Stimulated activated naive B cell treated with anti-CD40 and anti-IgM and Interleukin-4, amounts not matched to agents 10 μg/mL and 1 μg/mL and 100 μg/mL, for 72 hours (primary cell): Measurements from ENCODE around the gene CAMK2D.

Experiments
- ATAC-seq, 2 donors: fragments of 150-1000 bp; cut with Tn5 transposase; replicated peaks; 2 replicates each; pipeline ENCODE4 v1.10.0; 2021; ENCODE audit warnings: moderate library complexity in 1 of 2
- DNase-seq: peaks from one replicate; pipeline ENCODE4 v3.0.0; 2021
- H3K27ac Mint-ChIP-seq: one replicate; pipeline ENCODE4 v1.8.0; 2022; ENCODE audit warnings: mild to moderate bottlenecking, mixed read lengths
- H3K27me3 Mint-ChIP-seq, 2 donors: one replicate each; pipeline ENCODE4 v1.8.0; 2022; ENCODE audit warnings: mixed read lengths in 2 of 2
- H3K36me3 Mint-ChIP-seq, 2 donors: one replicate each; pipeline ENCODE4 v1.8.0; 2022; ENCODE audit warnings: mixed read lengths in 2 of 2, mild to moderate bottlenecking in 1 of 2
- H3K4me1 Mint-ChIP-seq, 2 donors: one replicate each; pipeline ENCODE4 v1.8.0; 2022; ENCODE audit warnings: mixed read lengths in 2 of 2, mild to moderate bottlenecking in 1 of 2
- H3K4me3 Mint-ChIP-seq, 2 donors: one replicate each; pipeline ENCODE4 v1.8.0; 2022; ENCODE audit warnings: mild to moderate bottlenecking in 2 of 2, mixed read lengths in 2 of 2, moderate library complexity in 1 of 2
- H3K9me3 Mint-ChIP-seq, 2 donors: one replicate each; pipeline ENCODE4 v1.8.0; 2022; ENCODE audit warnings: mixed read lengths in 2 of 2, mild to moderate bottlenecking in 1 of 2

Gene CAMK2D

DNA sequence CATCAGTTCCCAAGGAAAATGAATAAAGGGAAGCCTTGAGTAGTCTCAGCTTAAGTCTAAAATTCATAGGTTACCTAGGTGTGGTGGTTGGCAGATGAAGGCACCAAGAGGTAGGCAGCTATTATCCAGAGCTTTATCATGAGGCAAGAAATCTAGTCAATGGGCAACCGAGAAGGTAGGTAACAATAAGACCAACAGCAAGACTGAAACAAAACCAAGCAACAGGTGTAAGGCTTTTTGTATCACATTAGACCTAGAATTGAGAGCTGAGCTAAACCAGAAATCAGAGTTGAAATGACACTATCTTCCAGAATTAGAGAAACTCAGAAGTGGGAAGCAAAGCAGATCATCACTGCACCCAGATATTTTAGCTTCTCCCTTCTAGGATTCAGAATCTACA lies 117.1 kb downstream of the CAMK2D start:
- H3K27ac Mint-ChIP-seq = peak overlapping the region; percentile 53
- H3K36me3 Mint-ChIP-seq = peaks cover 31 to 37% of the 10 kb centered on the region in 2 donors
- DNase-seq = no peak
- no peak overlapping the region for H3K4me3 Mint-ChIP-seq
- ATAC-seq = no peak
- H3K27me3 Mint-ChIP-seq = no peaks in the 10 kb centered on the region
- H3K4me1 Mint-ChIP-seq = peaks cover 39 to 78% of the 10 kb centered on the region in 2 donors
- H3K9me3 Mint-ChIP-seq = peaks cover 0 to 4% of the 10 kb centered on the region in 2 donors

GRCh38 chr4:113643505-113643904 lies 118.0 kb downstream of the CAMK2D start:
- ATAC-seq (no peak), DNase-seq (no peak)
- H3K36me3 Mint-ChIP-seq = peaks cover 25 to 31% of the 10 kb centered on the region in 2 donors
- no peaks in the 10 kb centered on the region for H3K27me3 Mint-ChIP-seq
- no peak overlapping the region for H3K4me3 Mint-ChIP-seq
- no peak overlapping the region for H3K27ac Mint-ChIP-seq
- H3K9me3 Mint-ChIP-seq = peaks cover 0 to 3% of the 10 kb centered on the region in 2 donors
- H3K4me1 Mint-ChIP-seq = peaks cover 43 to 79% of the 10 kb centered on the region in 2 donors

- peak overlapping the region; percentile 73 for H3K27ac Mint-ChIP-seq
- no peaks in the 10 kb centered on the region for H3K27me3 Mint-ChIP-seq
- no peak for DNase-seq
- H3K36me3 Mint-ChIP-seq = peaks cover 27 to 35% of the 10 kb centered on the region in 2 donors
- H3K4me1 Mint-ChIP-seq = peaks cover 52 to 85% of the 10 kb centered on the region in 2 donors
- peaks cover 8 to 9% of the 10 kb centered on the region in 2 donors for H3K9me3 Mint-ChIP-seq
- peak; percentile 66 to 69 for ATAC-seq
- peak overlapping the region in 1 of 2 donors; percentile 65 for H3K4me3 Mint-ChIP-seq
These were observed 120.5 kb downstream of the CAMK2D start for GRCh38 chr4:113641025-113641431.

DNA sequence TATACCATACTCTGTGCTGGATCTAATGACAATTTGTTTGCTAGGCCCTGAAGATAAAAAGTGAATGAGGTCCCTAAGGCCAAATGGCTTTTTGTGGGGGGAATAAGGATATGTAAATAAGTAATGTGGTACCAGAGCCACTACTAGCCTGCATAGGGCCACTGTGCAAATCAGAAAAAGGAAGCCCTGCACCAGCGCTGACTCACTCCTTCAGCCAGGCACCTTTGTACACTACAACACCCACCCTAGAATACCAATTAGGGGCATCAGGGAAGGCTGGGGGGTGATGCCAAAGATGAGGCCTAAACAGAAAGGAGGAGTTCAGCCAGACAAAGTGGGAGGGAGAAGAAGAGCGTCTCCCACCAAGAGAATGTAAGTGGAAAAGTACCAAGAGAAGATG lies 122.2 kb downstream of the CAMK2D start:
- Mint-ChIP-seq H3K4me1 (peaks cover 47 to 80% of the 10 kb centered on the region in 2 donors), H3K27me3 (no peaks in the 10 kb centered on the region), H3K36me3 (peaks cover 25 to 28% of the 10 kb centered on the region in 2 donors), H3K4me3 (peak overlapping the region; percentile 14 to 37), H3K9me3 (peaks cover 9 to 11% of the 10 kb centered on the region in 2 donors), H3K27ac (peak overlapping the region; percentile 22)
- DNase-seq = no peak
- ATAC-seq = peak; percentile 63 to 66

GRCh38 chr4:113638562-113638832 lies 123.0 kb downstream of the CAMK2D start:
- Mint-ChIP-seq H3K4me3 (no peak overlapping the region), H3K4me1 (peaks cover 47 to 77% of the 10 kb centered on the region in 2 donors), H3K27ac (no peak overlapping the region), H3K36me3 (peaks cover 22 to 25% of the 10 kb centered on the region in 2 donors), H3K27me3 (no peaks in the 10 kb centered on the region), H3K9me3 (peaks cover 8 to 11% of the 10 kb centered on the region in 2 donors)
- ATAC-seq = no peak
- no peak for DNase-seq

DNA sequence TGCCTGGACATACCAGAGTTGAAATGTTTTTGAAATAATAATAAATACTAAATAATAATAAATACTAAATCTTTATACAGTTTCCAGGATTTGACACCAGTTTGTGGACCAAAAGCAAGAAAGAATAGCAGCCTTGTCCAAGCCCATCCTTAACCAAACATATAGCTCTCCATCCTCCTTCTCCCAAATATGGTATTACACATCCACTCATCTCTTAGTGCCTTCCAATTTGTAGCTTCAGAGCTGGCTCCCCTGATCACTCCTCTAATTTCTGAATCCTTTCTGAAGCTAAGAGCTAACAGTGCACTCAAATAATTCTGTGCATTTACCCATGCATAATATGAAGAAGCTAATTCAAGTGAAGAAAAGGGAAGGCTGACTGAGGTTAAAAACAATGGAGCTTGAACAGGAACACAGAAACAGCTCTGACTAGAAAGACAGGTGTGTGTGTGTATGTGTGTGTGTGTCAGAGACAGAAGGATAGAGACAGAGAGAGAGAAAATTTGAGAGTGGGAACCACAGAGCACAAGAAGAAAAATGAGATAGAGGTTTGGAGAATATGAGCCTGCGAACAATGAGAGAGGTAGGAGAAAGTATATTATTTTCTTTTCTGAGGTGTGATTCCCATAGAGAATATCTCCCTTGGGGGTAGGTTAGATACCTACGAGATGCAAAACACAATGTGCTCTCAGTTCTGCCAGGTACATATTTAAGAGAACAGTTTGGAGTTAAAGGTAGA lies 123.5 kb downstream of the CAMK2D start:
- ATAC-seq = peak; percentile 26 to 27
- Mint-ChIP-seq H3K4me3 (peak overlapping the region; percentile 10 to 19), H3K27me3 (no peaks in the 10 kb centered on the region), H3K27ac (peak overlapping the region; percentile 37), H3K36me3 (peaks cover 22 to 25% of the 10 kb centered on the region in 2 donors), H3K9me3 (peaks cover 8 to 11% of the 10 kb centered on the region in 2 donors), H3K4me1 (peaks cover 46 to 76% of the 10 kb centered on the region in 2 donors)
- no peak for DNase-seq

GRCh38 chr4:113637363-113637762 lies 124.2 kb downstream of the CAMK2D start:
- Mint-ChIP-seq H3K27me3 (no peaks in the 10 kb centered on the region), H3K4me1 (peaks cover 46 to 73% of the 10 kb centered on the region in 2 donors), H3K36me3 (peaks cover 22 to 25% of the 10 kb centered on the region in 2 donors), H3K27ac (no peak overlapping the region), H3K4me3 (no peak overlapping the region), H3K9me3 (peaks cover 8 to 11% of the 10 kb centered on the region in 2 donors)
- DNase-seq (no peak), ATAC-seq (no peak)

DNA sequence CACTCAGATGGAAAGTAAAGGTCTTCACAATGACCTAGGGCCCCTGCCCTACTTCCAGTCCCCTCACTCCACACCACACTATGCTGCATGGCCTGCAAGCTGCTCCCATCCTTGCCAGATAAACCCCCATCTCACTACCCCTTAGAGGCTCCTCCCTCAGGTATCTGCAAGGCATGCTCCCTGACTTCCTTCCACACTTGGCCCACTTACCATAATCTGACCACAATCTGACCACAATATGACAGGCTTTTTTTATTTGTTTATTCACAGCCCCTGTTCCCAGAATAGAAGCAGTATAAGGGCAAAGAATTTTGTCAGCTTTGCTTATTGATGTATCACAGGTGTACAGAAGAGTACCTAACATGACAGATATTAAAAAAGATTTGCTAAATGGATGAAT lies 124.7 kb downstream of the CAMK2D start:
- DNase-seq = no peak

DNA sequence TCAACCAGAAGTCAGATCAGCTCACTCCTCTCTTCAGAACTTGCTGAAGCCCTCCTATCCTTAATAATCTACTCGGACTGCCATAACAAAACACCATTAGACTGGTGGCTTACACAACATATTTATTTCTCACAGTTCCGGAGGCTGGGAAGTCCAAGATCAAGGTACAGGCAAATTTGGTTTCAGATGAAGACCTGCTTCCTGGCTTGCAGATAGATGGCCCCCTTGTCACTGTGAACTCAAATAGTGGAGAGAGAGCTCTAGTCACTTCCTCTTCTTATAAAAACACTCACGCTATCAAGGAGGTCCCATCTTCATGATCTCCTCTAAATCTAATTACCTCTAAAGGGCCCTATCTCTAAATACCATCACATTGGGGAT lies 125.1 kb downstream of the CAMK2D start:
- Mint-ChIP-seq H3K4me1 (peaks cover 46 to 79% of the 10 kb centered on the region in 2 donors), H3K36me3 (peaks cover 24 to 27% of the 10 kb centered on the region in 2 donors), H3K4me3 (peak overlapping the region; percentile 33 to 43), H3K27me3 (no peaks in the 10 kb centered on the region), H3K27ac (peak overlapping the region; percentile 81), H3K9me3 (peaks cover 8 to 11% of the 10 kb centered on the region in 2 donors)
- peak; percentile 78 to 80 for ATAC-seq
- peak; percentile 20 for DNase-seq

More for the DNA sequence above, 124.7 kb downstream of the CAMK2D start:
- H3K4me3 Mint-ChIP-seq = peak overlapping the region; percentile 33 to 43
- peaks cover 46 to 75% of the 10 kb centered on the region in 2 donors for H3K4me1 Mint-ChIP-seq
- peaks cover 22 to 25% of the 10 kb centered on the region in 2 donors for H3K36me3 Mint-ChIP-seq
- ATAC-seq = peak; percentile 50
- H3K27me3 Mint-ChIP-seq = no peaks in the 10 kb centered on the region
- peaks cover 8 to 11% of the 10 kb centered on the region in 2 donors for H3K9me3 Mint-ChIP-seq
- H3K27ac Mint-ChIP-seq = peak overlapping the region; percentile 81

GRCh38 chr4:113635739-113636437 lies 125.7 kb downstream of the CAMK2D start:
- peak in 1 of 2 donors; percentile 2 for ATAC-seq
- H3K4me1 Mint-ChIP-seq = peaks cover 47 to 82% of the 10 kb centered on the region in 2 donors
- no peak for DNase-seq
- peak overlapping the region; percentile 81 for H3K27ac Mint-ChIP-seq
- peak overlapping the region in 1 of 2 donors; percentile 33 for H3K4me3 Mint-ChIP-seq
- peaks cover 24 to 28% of the 10 kb centered on the region in 2 donors for H3K36me3 Mint-ChIP-seq
- no peaks in the 10 kb centered on the region for H3K27me3 Mint-ChIP-seq
- peaks cover 8 to 11% of the 10 kb centered on the region in 2 donors for H3K9me3 Mint-ChIP-seq

- DNase-seq (no peak), ATAC-seq (no peak)
- peaks cover 17 to 24% of the 10 kb centered on the region in 2 donors for H3K36me3 Mint-ChIP-seq
- H3K9me3 Mint-ChIP-seq = peaks cover 6 to 11% of the 10 kb centered on the region in 2 donors
- no peaks in the 10 kb centered on the region for H3K27me3 Mint-ChIP-seq
- no peak overlapping the region for H3K27ac Mint-ChIP-seq
- H3K4me3 Mint-ChIP-seq = no peak overlapping the region
- H3K4me1 Mint-ChIP-seq = peaks cover 33 to 75% of the 10 kb centered on the region in 2 donors
These were observed 127.2 kb downstream of the CAMK2D start for GRCh38 chr4:113634081-113634969.

- H3K36me3 Mint-ChIP-seq = peaks cover 16 to 24% of the 10 kb centered on the region in 2 donors
- DNase-seq (no peak), ATAC-seq (no peak)
- peaks cover 28 to 66% of the 10 kb centered on the region in 2 donors for H3K4me1 Mint-ChIP-seq
- H3K27me3 Mint-ChIP-seq = no peaks in the 10 kb centered on the region
- no peak overlapping the region for H3K4me3 Mint-ChIP-seq
- peaks cover 6 to 11% of the 10 kb centered on the region in 2 donors for H3K9me3 Mint-ChIP-seq
- no peak overlapping the region for H3K27ac Mint-ChIP-seq
These were observed 128.1 kb downstream of the CAMK2D start for GRCh38 chr4:113633467-113633866.

GRCh38 chr4:113628711-113629110 lies 132.8 kb downstream of the CAMK2D start:
- H3K4me3 Mint-ChIP-seq = no peak overlapping the region
- H3K4me1 Mint-ChIP-seq = peaks cover 23 to 67% of the 10 kb centered on the region in 2 donors

GRCh38 chr4:113627321-113627720 lies 134.2 kb downstream of the CAMK2D start:
- Mint-ChIP-seq H3K27me3 (no peaks in the 10 kb centered on the region), H3K4me1 (peaks cover 22 to 59% of the 10 kb centered on the region in 2 donors), H3K9me3 (peaks cover 3 to 4% of the 10 kb centered on the region in 2 donors), H3K4me3 (no peak overlapping the region), H3K27ac (peak overlapping the region; percentile 31), H3K36me3 (peaks cover 22 to 27% of the 10 kb centered on the region in 2 donors)
- no peak for DNase-seq
- ATAC-seq = no peak

More at GRCh38 chr4:113628711-113629110, 132.8 kb downstream of the CAMK2D start:
- Mint-ChIP-seq H3K9me3 (peaks cover 3 to 4% of the 10 kb centered on the region in 2 donors), H3K27ac (no peak overlapping the region), H3K27me3 (no peaks in the 10 kb centered on the region), H3K36me3 (peaks cover 20 to 24% of the 10 kb centered on the region in 2 donors)
- ATAC-seq = no peak
- no peak for DNase-seq
